Upper lobe of left lung (tissue), 6 donors: ENCODE data around the gene SLC25A45. TPM values are rescaled to one million over a fixed set of nuclear protein-coding genes. Genes with fewer than 3 reads are reported as not detected.
A peak's percentile ranks its signal among the peaks of the same experiment; 100 is the strongest.

Experiments
- ATAC-seq, 2 donors: fragments of 200-7000 bp; cut with Tn5 transposase; one replicate each; pipeline ENCODE4 v1.9.1; 2022; ENCODE audit warnings: mild to moderate bottlenecking in 2 of 2, moderate library complexity in 2 of 2; ENCODE audit not compliant: low FRiP score in 2 of 2
- DNase-seq, 2 donors: peaks; one replicate each; pipeline ENCODE4 v3.0.0-alpha.2; 2019 to 2020
- H3K27ac ChIP-seq, 4 donors: fragments of 200-600 bp; sonication (generic); one replicate each; pipeline ENCODE4 v1.5.1; 2016 to 2019
- H3K27me3 ChIP-seq, 4 donors: fragments of 200-600 bp; sonication (generic); one replicate each; pipeline ENCODE4 v1.5.1; 2017 to 2019
- H3K36me3 ChIP-seq, 4 donors: fragments of 200-600 bp; sonication (generic); one replicate each; pipeline ENCODE4 v1.5.1; 2016 to 2019
- H3K4me1 ChIP-seq, 4 donors: fragments of 200-600 bp; sonication (generic); one replicate each; pipeline ENCODE4 v1.5.1; 2018 to 2019
- H3K4me3 ChIP-seq, 4 donors: fragments of 200-600 bp; sonication (generic); one replicate each; pipeline ENCODE4 v1.5.1; 2017 to 2019; ENCODE audit warnings: mild to moderate bottlenecking in 2 of 4, moderate library complexity in 1 of 4
- H3K9me3 ChIP-seq, 4 donors: fragments of 200-600 bp; sonication (generic); one replicate each; pipeline ENCODE4 v1.5.1; 2018 to 2019
- CTCF ChIP-seq, 6 experiments: fragments of 450-650 bp in 4 of 6; fragments of 200-600 bp in 2 of 6; sonication (generic) in 2 of 6; IDR thresholded peaks; one replicate each; pipeline ENCODE4 v1.5.1; 2016 to 2019; ENCODE audit warnings: antibody characterized with exemption in 6 of 6
- EP300 ChIP-seq, 4 donors: sonication (generic); formaldehyde crosslinking; IDR thresholded peaks; one replicate each; pipeline ENCODE4 v1.5.1; 2017; ENCODE audit warnings: antibody characterized with exemption in 4 of 4, control low read depth in 2 of 4
- POLR2A ChIP-seq, 4 donors: fragments of 450-650 bp; IDR thresholded peaks; one replicate each; pipeline ENCODE4 v1.5.1; 2016 to 2017; ENCODE audit warnings: antibody characterized with exemption in 4 of 4, mild to moderate bottlenecking in 2 of 4
- POLR2AphosphoS5 ChIP-seq, 2 donors: sonication (generic); formaldehyde crosslinking; IDR thresholded peaks; one replicate each; pipeline ENCODE4 v1.5.1; 2017; ENCODE audit warnings: antibody characterized with exemption in 2 of 2
- WGBS, 2 donors: methylation state at CpG; one replicate each; pipeline ENCODE4 v1.1.5; 2017 to 2018; 5-methylcytosine and 5-hydroxymethylcytosine counted together
- total RNA-seq, 6 donors: library from RNA; depleted of rRNA in 4 of 6; stranded (reverse); fragments of >200 nt in 4 of 6; gene quantifications; one replicate each; pipeline versions ENCODE4 v1.1.0 to v1.2.1, GENCODE V29; 2016 to 2021
- donor health status: DM: no; HTN: no; CAD: no; lungs with moderate emphysema.
- donor health status: DM: no; HTN: yes; CAD: no; lungs with severe emphysema.

The SLC25A45 gene
- total RNA-seq, 6 donors from 2014 or later: 5.5 to 40.8 (median 19.4) TPM

- Histone ChIP-seq H3K4me3 (peak overlapping the region in 3 of 4 donors; percentile 66 to 79 (median 69)), H3K27ac (peak overlapping the region; percentile 97 to 100 (median 100)), H3K27me3 (no peaks in the 10 kb centered on the region), H3K9me3 (no peaks in the 10 kb centered on the region), H3K4me1 (peaks cover 49 to 74% (median 59%) of the 10 kb centered on the region in 4 donors), H3K36me3 (peaks cover 0 to 81% (median 11%) of the 10 kb centered on the region in 4 donors)
- peak in 1 of 2 donors; percentile 0 for ATAC-seq
- DNase-seq: peak in 1 of 2 donors; percentile 29
- TF ChIP-seq EP300 (IDR thresholded peaks at IDR 0.05) (no peak), CTCF (IDR thresholded peaks at IDR 0.05) (peak in 1 of 6 experiments; percentile 17), POLR2A (IDR thresholded peaks at IDR 0.05) (peak in 3 of 4 donors; percentile 26 to 54 (median 45)), POLR2AphosphoS5 (IDR thresholded peaks at IDR 0.05) (peak; percentile 66 to 91)
- WGBS, 2 donors: 5 to 7% methylated on average over 9 of the region's 9 CpGs
Observed at GRCh38 chr11:65429068-65429681, 46.7 kb upstream of the SLC25A45 start.

DNA sequence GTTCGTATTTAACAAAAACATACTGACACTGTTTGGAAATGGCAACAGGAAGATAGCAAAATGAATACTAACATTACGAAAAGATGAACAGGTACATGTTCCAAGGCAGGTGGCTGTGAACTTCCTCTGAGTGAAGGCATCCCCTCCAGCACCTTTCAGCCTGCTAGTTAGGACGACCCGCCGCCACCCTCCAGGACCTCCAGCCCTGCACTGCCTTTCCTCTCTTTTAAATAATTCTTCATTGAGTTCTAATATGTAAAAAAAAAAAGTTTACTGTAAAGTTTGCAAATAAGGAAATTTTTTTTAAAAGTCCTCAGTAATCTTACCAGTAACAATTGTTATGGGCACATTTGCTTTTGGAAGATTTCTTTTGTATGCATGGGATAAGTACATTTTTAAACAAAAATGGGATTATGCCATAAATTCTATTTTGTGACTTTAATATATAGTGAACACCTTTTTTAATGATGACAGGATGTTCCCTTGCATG is 46.2 kb upstream of the SLC25A45 start:
- peak overlapping the region; percentile 97 to 100 (median 100) for H3K27ac ChIP-seq
- H3K36me3 ChIP-seq: peaks cover 0 to 81% (median 10%) of the 10 kb centered on the region in 4 donors
- no peak for ATAC-seq
- no peaks in the 10 kb centered on the region for H3K9me3 ChIP-seq
- no peaks in the 10 kb centered on the region for H3K27me3 ChIP-seq
- 17 to 25% methylated on average over 5 of the region's 5 CpGs for WGBS, 2 donors
- TF ChIP-seq CTCF (IDR thresholded peaks at IDR 0.05) (peak in 1 of 6 experiments; percentile 6), POLR2AphosphoS5 (IDR thresholded peaks at IDR 0.05) (no peak), EP300 (IDR thresholded peaks at IDR 0.05) (no peak), POLR2A (IDR thresholded peaks at IDR 0.05) (peak in 1 of 4 donors; percentile 62)
- DNase-seq: peak in 1 of 2 donors; percentile 47
- peak overlapping the region; percentile 5 to 79 (median 68) for H3K4me3 ChIP-seq
- peaks cover 44 to 69% (median 53%) of the 10 kb centered on the region in 4 donors for H3K4me1 ChIP-seq

- peak in 1 of 2 donors; percentile 62 for DNase-seq
- Histone ChIP-seq H3K27me3 (no peaks in the 10 kb centered on the region), H3K4me3 (peak overlapping the region; percentile 66 to 93 (median 74)), H3K4me1 (peaks cover 38 to 62% (median 51%) of the 10 kb centered on the region in 4 donors), H3K36me3 (peaks cover 0 to 75% (median 8%) of the 10 kb centered on the region in 4 donors), H3K27ac (peak overlapping the region; percentile 97 to 100 (median 100)), H3K9me3 (no peaks in the 10 kb centered on the region)
- WGBS, 2 donors: 15 to 17% methylated on average over 11 of the region's 11 CpGs
- TF ChIP-seq EP300 (IDR thresholded peaks at IDR 0.05) (peak in 1 of 4 donors; percentile 6), CTCF (IDR thresholded peaks at IDR 0.05) (no peak), POLR2AphosphoS5 (IDR thresholded peaks at IDR 0.05) (peak; percentile 62 to 94), POLR2A (IDR thresholded peaks at IDR 0.05) (peak in 2 of 4 donors; percentile 69 to 83)
- ATAC-seq: peak in 1 of 2 donors; percentile 4
Observed at GRCh38 chr11:65427691-65428577, 45.5 kb upstream of the SLC25A45 start.

DNA sequence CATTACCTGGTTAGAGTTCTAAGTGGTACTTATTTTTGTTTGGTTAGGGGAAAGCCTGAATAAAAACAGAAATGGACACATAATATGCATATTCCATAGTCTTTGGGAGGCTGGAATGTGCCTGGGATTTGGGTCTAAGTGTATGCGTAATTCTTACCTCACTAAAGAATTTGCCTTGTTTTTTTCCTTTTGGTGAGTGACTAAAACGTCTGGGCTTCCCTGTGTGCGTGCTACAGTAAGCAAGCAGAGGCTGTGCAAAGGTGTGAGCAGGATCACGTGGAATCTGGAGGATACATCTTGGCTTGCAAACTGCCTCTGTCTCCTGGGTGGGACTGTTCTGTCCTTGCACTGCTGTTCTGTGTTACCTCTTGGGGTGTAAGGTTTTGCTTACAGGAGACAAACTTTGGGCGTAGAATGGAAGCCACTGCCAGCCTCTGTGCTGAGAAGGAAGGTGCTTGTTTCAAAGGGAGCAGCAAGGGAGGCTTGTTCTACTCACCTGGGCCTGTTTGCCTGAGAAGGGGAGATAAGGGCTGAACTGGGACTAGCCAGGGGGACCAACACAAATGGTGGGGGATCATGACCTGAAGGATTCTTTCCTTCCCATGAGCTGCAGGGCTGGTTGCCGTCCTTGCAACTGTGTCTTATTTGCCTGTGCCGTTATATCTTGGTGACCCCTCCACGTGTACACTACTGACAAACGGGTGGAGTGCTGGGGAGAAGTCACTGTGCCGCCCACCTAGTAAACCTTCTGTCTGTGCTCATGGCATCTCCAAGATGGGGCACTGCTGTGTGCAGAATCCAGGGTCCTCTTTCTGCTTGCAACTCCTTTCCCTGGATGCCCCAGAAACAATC is 44.6 kb upstream of the SLC25A45 start:
- DNase-seq (peak in 1 of 2 donors; percentile 38), ATAC-seq (peak; percentile 1 to 11)
- TF ChIP-seq EP300 (IDR thresholded peaks at IDR 0.05) (peak in 2 of 4 donors; percentile 36 to 40), POLR2AphosphoS5 (IDR thresholded peaks at IDR 0.05) (peak; percentile 73 to 93), CTCF (IDR thresholded peaks at IDR 0.05) (peak in 1 of 6 experiments; percentile 2), POLR2A (IDR thresholded peaks at IDR 0.05) (peak; percentile 41 to 86 (median 62))
- Histone ChIP-seq H3K9me3 (no peaks in the 10 kb centered on the region), H3K27me3 (no peaks in the 10 kb centered on the region), H3K27ac (peak overlapping the region; percentile 97 to 100 (median 100)), H3K36me3 (peaks cover 0 to 66% (median 8%) of the 10 kb centered on the region in 4 donors), H3K4me1 (peaks cover 29 to 53% (median 43%) of the 10 kb centered on the region in 4 donors), H3K4me3 (peak overlapping the region; percentile 66 to 93 (median 74))
- WGBS, 2 donors: 9 to 14% methylated on average over 9 to 10 of the region's 10 CpGs
